NT2/D1 (cell line): ENCODE data around the gene TPI1.

Source experiments
- YY1 ChIP-seq: IDR thresholded peaks from 2 replicates; pipeline ENCODE4 v1.6.1; 2011; ENCODE audit not compliant: insufficient read length, insufficient read depth
- ZNF274 ChIP-seq: IDR thresholded peaks from 2 replicates; pipeline ENCODE4 v1.6.1; 2011; ENCODE audit warnings: mild to moderate bottlenecking, low read depth, low read length

DNA sequence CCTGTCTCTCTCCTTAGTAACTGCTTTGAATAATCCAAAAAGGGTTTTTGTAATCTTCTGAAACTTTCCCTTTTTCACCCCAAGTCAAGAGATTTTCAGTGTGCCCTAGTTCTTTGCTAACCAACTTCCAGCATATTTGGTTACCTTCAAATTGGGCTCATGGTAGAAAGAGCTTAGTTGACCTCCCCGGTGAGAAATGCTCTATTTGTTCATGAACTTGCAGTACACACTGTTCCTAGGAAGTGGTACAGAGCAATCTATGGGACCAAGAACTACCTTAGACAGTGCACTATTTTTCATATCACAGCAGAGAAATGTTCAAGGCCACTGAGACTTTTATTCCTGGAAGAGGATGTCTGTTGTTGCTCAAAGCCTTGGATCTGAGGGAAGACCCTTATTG lies 13.7 kb upstream of the TPI1 start:
- no peak for TF ChIP-seq YY1
- no peak for TF ChIP-seq ZNF274
